Measurements from ENCODE around the gene IDS.
"Not testable (repeated sequence)": the region's sequence is repeated elsewhere in the genome, so short reads cannot be mapped to it uniquely, and the experiment has no call there.

Gene IDS

GRCh38 chrX:149497054-149497453, 8.1 kb downstream of the IDS start:
- Histone ChIP-seq H3K9ac (ENCODE audit: insufficient read length) (no peak overlapping the region), H3K36me3 (ENCODE audit: insufficient read depth, low read length) (peaks cover 8% of the 10 kb centered on the region; the same call in 1 of the 2 replicates), H3K27ac (no peak overlapping the region), H3K9me3 (ENCODE audit: low read depth, low read length) (no peaks in the 10 kb centered on the region), H3K4me3 (no peak overlapping the region)
- TF ChIP-seq FOXP2 (optimal IDR thresholded peaks at IDR 0.05; ENCODE audit: control extremely low read depth, extremely low read length, insufficient read depth) (no peak), EZH2 (IDR thresholded peaks at IDR 0.05) (no peak), POLR2AphosphoS5 (IDR thresholded peaks at IDR 0.05; ENCODE audit: borderline replicate concordance, low read depth, low read length) (no peak)
- DNase-seq (ENCODE audit: low read depth, low spot score), result no peak

GRCh38 chrX:149495573-149496071, 9.5 kb downstream of the IDS start:
- no peak for DNase-seq (ENCODE audit: low read depth, low spot score)
- Histone ChIP-seq H3K9ac (ENCODE audit: insufficient read length) (no peak overlapping the region), H3K27ac (no peak overlapping the region), H3K36me3 (ENCODE audit: insufficient read depth, low read length) (peaks cover 8% of the 10 kb centered on the region; the same call in 1 of the 2 replicates), H3K4me3 (no peak overlapping the region), H3K9me3 (ENCODE audit: low read depth, low read length) (no peaks in the 10 kb centered on the region)
- TF ChIP-seq POLR2AphosphoS5 (IDR thresholded peaks at IDR 0.05; ENCODE audit: borderline replicate concordance, low read depth, low read length) (no peak), EZH2 (IDR thresholded peaks at IDR 0.05) (no peak), FOXP2 (optimal IDR thresholded peaks at IDR 0.05; ENCODE audit: control extremely low read depth, extremely low read length, insufficient read depth) (no peak)

- Histone ChIP-seq H3K9me3 (ENCODE audit: low read depth, low read length) (no peaks in the 10 kb centered on the region), H3K9ac (ENCODE audit: insufficient read length) (no peak overlapping the region), H3K36me3 (ENCODE audit: insufficient read depth, low read length) (peaks cover 8% of the 10 kb centered on the region; the same call in 1 of the 2 replicates), H3K4me3 (no peak overlapping the region), H3K27ac (no peak overlapping the region)
- no peak for DNase-seq (ENCODE audit: low read depth, low spot score)
- TF ChIP-seq FOXP2 (optimal IDR thresholded peaks at IDR 0.05; ENCODE audit: control extremely low read depth, extremely low read length, insufficient read depth) (no peak), POLR2AphosphoS5 (IDR thresholded peaks at IDR 0.05; ENCODE audit: borderline replicate concordance, low read depth, low read length) (no peak), EZH2 (IDR thresholded peaks at IDR 0.05) (no peak)
Measured at GRCh38 chrX:149494844-149495565, 10.1 kb downstream of the IDS start.

DNA sequence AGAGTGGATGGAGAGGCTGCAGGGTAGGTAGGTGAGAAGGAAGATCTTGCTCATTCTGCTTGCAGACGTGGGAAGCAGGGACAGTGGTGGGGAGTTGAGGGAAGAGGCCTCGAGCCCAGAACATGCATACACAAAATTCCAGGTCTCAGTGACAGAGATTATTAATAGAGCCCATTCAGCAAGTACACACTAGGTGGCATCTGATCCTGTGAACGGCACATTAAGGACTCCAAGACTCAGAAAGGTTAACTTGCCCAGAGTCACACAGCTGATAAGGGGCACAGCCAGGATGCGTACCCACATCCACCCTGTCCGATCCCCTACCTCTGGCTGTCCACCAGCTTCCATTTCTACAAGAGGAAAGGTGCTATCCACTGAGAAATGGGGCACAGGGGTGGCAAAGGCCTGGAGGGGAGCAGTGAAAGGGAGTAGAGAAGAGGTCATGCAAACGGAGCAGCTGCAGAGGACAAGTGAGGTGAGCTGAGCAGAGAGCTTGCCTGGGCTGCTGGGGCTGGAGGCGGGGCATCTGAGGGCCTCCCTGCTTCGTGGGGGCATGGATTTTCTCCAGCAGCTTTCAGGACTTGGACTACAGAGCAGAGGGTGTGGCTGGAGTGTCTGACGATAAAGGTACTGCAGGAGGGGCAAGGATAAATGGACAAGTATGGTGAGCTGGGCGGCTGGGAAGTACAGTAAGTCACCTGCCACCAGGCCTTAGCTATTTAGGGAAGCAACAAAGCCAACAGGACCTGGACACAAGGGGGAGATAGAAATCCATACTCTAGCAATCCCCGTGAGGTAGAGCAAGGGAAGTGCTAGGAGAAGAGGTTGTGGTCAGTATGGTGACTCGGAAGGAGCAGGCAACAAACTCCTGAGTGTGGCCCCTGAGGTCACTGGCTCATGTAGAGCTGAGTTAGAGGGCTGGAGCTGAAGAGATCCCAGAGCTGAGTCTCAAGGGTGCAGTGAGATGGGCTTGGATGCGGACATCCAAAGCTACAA, 11.2 kb downstream of the IDS start:
- no peak for DNase-seq (ENCODE audit: low read depth, low spot score)
- TF ChIP-seq EZH2 (IDR thresholded peaks at IDR 0.05), result no peak
- TF ChIP-seq FOXP2 (optimal IDR thresholded peaks at IDR 0.05; ENCODE audit: control extremely low read depth, extremely low read length, insufficient read depth), result no peak
- TF ChIP-seq POLR2AphosphoS5 (IDR thresholded peaks at IDR 0.05; ENCODE audit: borderline replicate concordance, low read depth, low read length), result no peak
- no peak overlapping the region for H3K4me3 ChIP-seq
- H3K9me3 ChIP-seq (ENCODE audit: low read depth, low read length), result no peaks in the 10 kb centered on the region
- no peak overlapping the region for H3K9ac ChIP-seq (ENCODE audit: insufficient read length)
- H3K36me3 ChIP-seq (ENCODE audit: insufficient read depth, low read length), result peaks cover 8% of the 10 kb centered on the region; the same call in 1 of the 2 replicates
- H3K27ac ChIP-seq, result no peak overlapping the region

GRCh38 chrX:149491812-149492211, 13.3 kb downstream of the IDS start:
- peaks cover 4% of the 10 kb centered on the region; the same call in 1 of the 2 replicates for H3K36me3 ChIP-seq (ENCODE audit: insufficient read depth, low read length)
- no peak overlapping the region for H3K9ac ChIP-seq (ENCODE audit: insufficient read length)
- no peak for DNase-seq (ENCODE audit: low read depth, low spot score)
- no peak for TF ChIP-seq POLR2AphosphoS5 (IDR thresholded peaks at IDR 0.05; ENCODE audit: borderline replicate concordance, low read depth, low read length)
- TF ChIP-seq FOXP2 (optimal IDR thresholded peaks at IDR 0.05; ENCODE audit: control extremely low read depth, extremely low read length, insufficient read depth), result no peak
- TF ChIP-seq EZH2 (IDR thresholded peaks at IDR 0.05), result no peak
- H3K27ac ChIP-seq, result no peak overlapping the region
- no peak overlapping the region for H3K4me3 ChIP-seq
- H3K9me3 ChIP-seq (ENCODE audit: low read depth, low read length), result no peaks in the 10 kb centered on the region

DNA sequence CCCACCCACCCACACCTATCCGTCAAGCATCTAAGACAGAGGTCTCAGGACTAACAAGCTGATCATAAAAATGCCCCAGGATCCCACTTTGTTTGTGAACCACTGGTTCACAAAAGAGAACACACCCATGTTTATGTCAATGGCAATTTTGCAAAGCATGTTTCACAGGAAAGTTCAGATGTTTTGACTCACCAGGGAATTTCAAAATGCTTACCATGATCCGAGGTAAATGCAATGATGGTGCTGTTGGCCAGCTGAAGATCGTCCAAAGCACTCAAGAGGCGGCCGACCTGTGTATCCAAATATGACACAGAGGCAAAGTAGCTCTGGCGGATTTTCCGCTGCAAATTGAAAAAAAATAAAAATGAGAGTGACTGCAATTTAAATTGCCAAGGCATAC, 15.0 kb downstream of the IDS start:
- TF ChIP-seq POLR2AphosphoS5 (IDR thresholded peaks at IDR 0.05; ENCODE audit: borderline replicate concordance, low read depth, low read length), result no peak
- TF ChIP-seq FOXP2 (optimal IDR thresholded peaks at IDR 0.05; ENCODE audit: control extremely low read depth, extremely low read length, insufficient read depth), result no peak
- no peak for TF ChIP-seq EZH2 (IDR thresholded peaks at IDR 0.05)
- Histone ChIP-seq H3K9ac (ENCODE audit: insufficient read length) (no peak overlapping the region), H3K36me3 (ENCODE audit: insufficient read depth, low read length) (peaks cover 4% of the 10 kb centered on the region; the same call in 1 of the 2 replicates), H3K27ac (no peak overlapping the region), H3K4me3 (no peak overlapping the region), H3K9me3 (ENCODE audit: low read depth, low read length) (no peaks in the 10 kb centered on the region)
- no peak for DNase-seq (ENCODE audit: low read depth, low spot score)

DNA sequence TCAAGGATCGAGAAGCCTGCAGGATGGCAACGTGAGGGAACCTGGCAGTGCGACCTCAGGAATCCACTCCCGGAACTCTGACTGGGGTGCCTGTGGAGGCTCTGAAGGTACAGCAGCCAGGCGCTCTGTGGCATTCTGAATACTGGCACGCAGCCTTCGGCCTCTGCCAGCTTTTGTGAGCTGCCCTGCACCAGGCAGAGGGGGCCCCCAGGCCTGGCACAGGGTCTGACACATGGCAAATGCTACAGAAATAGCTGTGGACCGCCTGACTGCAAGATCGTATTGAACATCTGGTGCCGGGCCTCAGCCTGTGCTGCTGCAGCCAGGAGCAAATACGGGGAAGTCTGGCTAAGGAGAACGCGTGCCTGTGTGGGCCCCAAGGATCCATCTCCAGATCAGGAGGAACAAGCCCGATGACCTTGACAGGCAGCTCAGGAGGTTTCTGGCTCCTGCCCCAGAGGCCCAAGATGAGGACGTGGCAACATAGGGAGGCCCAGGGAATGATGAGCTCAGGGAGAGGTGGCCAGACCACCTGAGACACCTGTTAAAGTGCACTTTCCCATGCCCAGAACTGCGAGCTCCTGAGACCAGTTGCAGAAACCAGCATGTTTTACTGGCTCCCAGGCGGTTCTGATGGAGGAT, 16.6 kb downstream of the IDS start:
- H3K9ac ChIP-seq (ENCODE audit: insufficient read length); H3K4me3 ChIP-seq; H3K9me3 ChIP-seq (ENCODE audit: low read depth, low read length); H3K27ac ChIP-seq; H3K36me3 ChIP-seq (ENCODE audit: insufficient read depth, low read length); DNase-seq (ENCODE audit: low read depth, low spot score): not testable (repeated sequence)

DNA sequence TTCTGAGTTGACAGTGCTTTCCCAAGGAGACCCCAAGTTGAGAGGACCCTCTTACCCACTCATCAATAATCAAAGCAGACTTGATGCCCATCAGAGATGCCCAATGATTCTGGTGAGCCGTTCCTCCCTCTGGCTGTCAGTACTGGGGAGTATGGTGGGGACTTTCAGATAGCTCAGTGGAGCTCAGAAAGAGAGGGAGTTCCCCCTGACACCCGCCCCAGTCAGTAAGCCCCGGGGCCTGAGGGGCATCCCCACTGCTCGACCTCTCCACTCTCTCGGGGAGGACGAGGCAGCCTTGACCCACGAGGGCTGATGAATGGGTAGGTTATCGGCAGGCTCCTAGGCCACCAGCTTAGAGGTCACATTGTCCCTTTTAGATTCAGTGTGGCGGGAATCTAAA, 17.1 kb downstream of the IDS start:
- not testable (repeated sequence) for DNase-seq (ENCODE audit: low read depth, low spot score); H3K4me3 ChIP-seq; H3K9ac ChIP-seq (ENCODE audit: insufficient read length); H3K9me3 ChIP-seq (ENCODE audit: low read depth, low read length); H3K36me3 ChIP-seq (ENCODE audit: insufficient read depth, low read length); H3K27ac ChIP-seq

Measured in SK-N-MC (cell line).